ENCODE data around the gene PRKCZ. TPM values are rescaled to one million over a fixed set of nuclear protein-coding genes. Genes with fewer than 3 reads are reported as not detected.

The PRKCZ gene
- polyA plus RNA-seq, 3 donors: 0.74 to 1.9 (median 1.4) TPM

GRCh38 chr1:2158272-2158671 lies 108.1 kb downstream of the PRKCZ start:
- H3K4me3 ChIP-seq (replicated peaks in 1 of 3; ENCODE audit: low read depth in 2 of 3, low read length in 3 of 3): no peak overlapping the region
- no peaks in the 10 kb centered on the region for H3K36me3 ChIP-seq (replicated peaks in 1 of 2; ENCODE audit: control insufficient read depth in 1 of 2, insufficient read depth in 2 of 2, low read length in 2 of 2)
- peaks cover 17 to 30% of the 10 kb centered on the region in 2 donors for H3K4me1 ChIP-seq (ENCODE audit: control insufficient read depth in 1 of 2, insufficient read depth in 2 of 2, low read length in 2 of 2)
- H3K27ac ChIP-seq (ENCODE audit: low read depth in 1 of 2, low read length in 2 of 2): no peak overlapping the region
- peak overlapping the region in 1 of 7 donors; percentile 65 for H3K27ac Mint-ChIP-seq
- H3K4me1 Mint-ChIP-seq: peaks cover 28% of the 10 kb centered on the region
- intact Hi-C loops (cut with micrococcal nuclease): no loop called here
- no peaks in the 10 kb centered on the region for H4K20me1 ChIP-seq (ENCODE audit: insufficient read depth, low read length)
- no peak overlapping the region for H2AFZ ChIP-seq (ENCODE audit: insufficient read depth, low read depth, low read length, poor library complexity, severe bottlenecking)
- peaks cover 0 to 6% (median 0%) of the 10 kb centered on the region in 7 donors for H3K9me3 Mint-ChIP-seq
- no peak overlapping the region for H3K4me3 Mint-ChIP-seq
- H3K27me3 Mint-ChIP-seq (ENCODE audit: low read depth in 3 of 3): peaks cover 0 to 9% (median 0%) of the 10 kb centered on the region in 3 donors
- no peak for TF ChIP-seq CTCF (IDR thresholded peaks at IDR 0.05)
- no peaks in the 10 kb centered on the region for H3K9me3 ChIP-seq (replicated peaks in 1 of 2; ENCODE audit: control insufficient read depth in 1 of 2, insufficient read depth in 1 of 2, low read length in 2 of 2)
- peaks cover 2% of the 10 kb centered on the region for H3K79me2 ChIP-seq (ENCODE audit: insufficient read depth, low read length)
- H3K9ac ChIP-seq (ENCODE audit: insufficient read depth, low read length, poor library complexity, severe bottlenecking): no peak overlapping the region
- 90% methylated on average over 11 of the region's 16 CpGs for WGBS (ENCODE audit: insufficient coverage)
- no peak overlapping the region for H3K4me2 ChIP-seq (replicated peaks; ENCODE audit: extremely low read depth, low read length, poor library complexity, severe bottlenecking)
- no peak for DNase-seq
- H3K36me3 Mint-ChIP-seq: peaks cover 15 to 19% of the 10 kb centered on the region in 2 donors
- H3K27me3 ChIP-seq (ENCODE audit: control insufficient read depth in 2 of 2, insufficient read depth in 2 of 2, low read length in 2 of 2): no peaks in the 10 kb centered on the region

- peaks cover 0 to 2% of the 10 kb centered on the region in 2 donors for H3K9me3 ChIP-seq (replicated peaks in 1 of 2; ENCODE audit: control insufficient read depth in 1 of 2, insufficient read depth in 1 of 2, low read length in 2 of 2)
- 59% methylated on average over 9 of the region's 18 CpGs for WGBS (ENCODE audit: insufficient coverage)
- Mint-ChIP-seq H3K27me3 (ENCODE audit: low read depth in 3 of 3) (peaks cover 0 to 9% (median 0%) of the 10 kb centered on the region in 3 donors), H3K36me3 (peaks cover 15 to 19% of the 10 kb centered on the region in 2 donors), H3K4me3 (no peak overlapping the region), H3K4me1 (peaks cover 24% of the 10 kb centered on the region), H3K27ac (peak overlapping the region in 3 of 7 donors; percentile 19 to 76 (median 31)), H3K9me3 (peaks cover 4 to 9% (median 8%) of the 10 kb centered on the region in 7 donors)
- no peaks in the 10 kb centered on the region for H3K79me2 ChIP-seq (ENCODE audit: insufficient read depth, low read length)
- no peak overlapping the region for H3K4me2 ChIP-seq (replicated peaks; ENCODE audit: extremely low read depth, low read length, poor library complexity, severe bottlenecking)
- peaks cover 14 to 22% of the 10 kb centered on the region in 2 donors for H3K4me1 ChIP-seq (ENCODE audit: control insufficient read depth in 1 of 2, insufficient read depth in 2 of 2, low read length in 2 of 2)
- no peak overlapping the region for H3K4me3 ChIP-seq (replicated peaks in 1 of 3; ENCODE audit: low read depth in 2 of 3, low read length in 3 of 3)
- TF ChIP-seq CTCF (IDR thresholded peaks at IDR 0.05): no peak
- no peaks in the 10 kb centered on the region for H3K27me3 ChIP-seq (ENCODE audit: control insufficient read depth in 2 of 2, insufficient read depth in 2 of 2, low read length in 2 of 2)
- H2AFZ ChIP-seq (ENCODE audit: insufficient read depth, low read depth, low read length, poor library complexity, severe bottlenecking): no peak overlapping the region
- no peak overlapping the region for H3K27ac ChIP-seq (ENCODE audit: low read depth in 1 of 2, low read length in 2 of 2)
- intact Hi-C loops (cut with micrococcal nuclease): no loop called here
- no peaks in the 10 kb centered on the region for H3K36me3 ChIP-seq (replicated peaks in 1 of 2; ENCODE audit: control insufficient read depth in 1 of 2, insufficient read depth in 2 of 2, low read length in 2 of 2)
- peak in 2 of 3 donors; percentile 23 to 39 for DNase-seq
- H4K20me1 ChIP-seq (ENCODE audit: insufficient read depth, low read length): no peaks in the 10 kb centered on the region
- H3K9ac ChIP-seq (ENCODE audit: insufficient read depth, low read length, poor library complexity, severe bottlenecking): no peak overlapping the region
These were observed 108.9 kb downstream of the PRKCZ start for GRCh38 chr1:2159124-2159523.
